A549 (cell line): ENCODE results near the gene MST1. TPM values are rescaled to one million over a fixed set of nuclear protein-coding genes. Genes with fewer than 3 reads are reported as not detected.

Experiments
- ATAC-seq, 2 experiments: fragments of 200-7000 bp in 1 of 2; fragments of >200 bp in 1 of 2; cut with Nextera tagmentation in 1 of 2; cut with Tn5 transposase in 1 of 2; 3 replicates each; pipeline versions ENCODE4 v1.8.0 to v1.9.1; 2018 to 2020; ENCODE audit warnings: mild to moderate bottlenecking in 1 of 2, moderate library complexity in 1 of 2
- CTCF ChIA-PET: fragments of 300-600 bp; sonication (Branson Sonifier 250); formaldehyde crosslinking; extraction: SDS; loops from one replicate; lab custom pipeline; 2021; ENCODE audit warnings: antibody characterized with exemption, inconsistent platforms; lab: Yijun Ruan, JAX
- POLR2A ChIA-PET: fragments of 350-600 bp; formaldehyde crosslinking; extraction: SDS; loops from one replicate; lab custom pipeline; 2021; ENCODE audit warnings: antibody characterized with exemption, inconsistent platforms; lab: Yijun Ruan, JAX
- DNase-seq, 2 experiments: peaks; one replicate each; pipeline versions ENCODE4 v3.0.0 to v3.0.0-alpha.2; 2011 to 2016; ENCODE audit warnings: low read depth in 1 of 2, low spot score in 1 of 2
- FAIRE-seq: peaks from 2 replicates; lab custom pipeline; 2011; peaks lifted over from hg19 to GRCh38; lab: Jason Lieb, UNC
- H3K27ac ChIP-seq, 2 experiments: fragments of >200 bp; sonication (Bioruptor Twin); formaldehyde crosslinking; 3 replicates each; pipeline ENCODE4 v1.5.1; 2016 to 2017
- H3K4me1 ChIP-seq: fragments of >200 bp; sonication (Bioruptor Twin); formaldehyde crosslinking; 3 replicates; pipeline ENCODE4 v1.6.1; 2016
- H3K4me2 ChIP-seq: fragments of >200 bp; sonication (Bioruptor Twin); formaldehyde crosslinking; 3 replicates; pipeline ENCODE4 v1.6.1; 2016
- H3K4me3 ChIP-seq: fragments of >200 bp; sonication (Bioruptor Twin); formaldehyde crosslinking; 3 replicates; pipeline ENCODE4 v1.5.1; 2016
- H3K9me3 ChIP-seq: fragments of >200 bp; sonication (Bioruptor Twin); formaldehyde crosslinking; 3 replicates; pipeline ENCODE4 v1.6.1; 2016
- BCL3 ChIP-seq: fragments of >200 bp; sonication (Bioruptor Twin); formaldehyde crosslinking; IDR thresholded peaks from 3 replicates; pipeline ENCODE4 v1.6.1; 2016
- CBX8 ChIP-seq: fragments of 200-600 bp; sonication (generic); IDR thresholded peaks from 2 replicates; pipeline ENCODE4 v1.6.1; 2016
- CHD2 ChIP-seq: fragments of 150-350 bp; IDR thresholded peaks from 2 replicates; pipeline ENCODE4 v1.6.1; 2014; ENCODE audit warnings: low read length; ENCODE audit not compliant: partially characterized antibody
- CTCF ChIP-seq: fragments of >200 bp; sonication (Bioruptor Twin); formaldehyde crosslinking; IDR thresholded peaks from 3 replicates; pipeline ENCODE4 v1.5.1; 2016
- ELK1 ChIP-seq: fragments of 150-350 bp; IDR thresholded peaks from 2 replicates; pipeline ENCODE4 v1.6.1; 2014; ENCODE audit warnings: low read depth, mild to moderate bottlenecking, low read length
- FOSL2 ChIP-seq, 2 experiments: fragments of 450-650 bp in 1 of 2; fragments of >200 bp in 1 of 2; sonication (Bioruptor Twin) in 1 of 2; formaldehyde crosslinking; IDR thresholded peaks; 2 replicates each; pipeline versions ENCODE4 v1.5.0 to v1.6.1; 2016 to 2020; ENCODE audit warnings: mild to moderate bottlenecking in 1 of 2, moderate library complexity in 1 of 2
- MAZ ChIP-seq: fragments of 150-350 bp; IDR thresholded peaks from 2 replicates; pipeline ENCODE4 v1.6.1; 2014; ENCODE audit warnings: antibody characterized with exemption, low read depth, low read length, borderline replicate concordance
- MYC ChIP-seq: IDR thresholded peaks from 2 replicates; pipeline ENCODE4 v1.6.1; 2012; ENCODE audit warnings: mild to moderate bottlenecking, inconsistent platforms, low read length, improper control_type of control experiment, borderline replicate concordance
- NFE2L2 ChIP-seq: fragments of 150-350 bp; conservative IDR thresholded peaks from 2 replicates; pipeline ENCODE4 v1.6.1; 2014; ENCODE audit warnings: low read length
- NPAS2 ChIP-seq: fragments of 250-450 bp; sonication (Bioruptor Pico); IDR thresholded peaks from 2 replicates; pipeline ENCODE4 v1.8.0; 2022; ENCODE audit warnings: mild to moderate bottlenecking, moderate library complexity, borderline replicate concordance
- PHF8 ChIP-seq: fragments of 200-600 bp; sonication (generic); IDR thresholded peaks from 2 replicates; pipeline ENCODE4 v1.6.1; 2016; ENCODE audit warnings: low read depth, mild to moderate bottlenecking, antibody characterized with exemption, moderate library complexity, borderline replicate concordance
- POLR2AphosphoS2 ChIP-seq: conservative IDR thresholded peaks from 2 replicates; pipeline ENCODE4 v1.6.1; 2012; ENCODE audit warnings: low read length, improper control_type of control experiment, inconsistent platforms
- RARB ChIP-seq: fragments of 250-450 bp; sonication (Bioruptor Pico); IDR thresholded peaks from 2 replicates; pipeline ENCODE4 v1.8.0; 2021; ENCODE audit warnings: mild to moderate bottlenecking, moderate library complexity
- RCOR1 ChIP-seq: fragments of 150-350 bp; IDR thresholded peaks from 2 replicates; pipeline ENCODE4 v1.6.1; 2014; ENCODE audit warnings: antibody characterized with exemption, low read length, low read depth
- RFX5 ChIP-seq: fragments of 450-650 bp; IDR thresholded peaks from 2 replicates; pipeline ENCODE4 v1.7.1; 2014; ENCODE audit warnings: antibody characterized with exemption, mild to moderate bottlenecking, moderate library complexity
- ZC3H11A ChIP-seq: fragments of 450-650 bp; IDR thresholded peaks from 2 replicates; pipeline ENCODE4 v1.6.1; 2014; ENCODE audit warnings: antibody characterized with exemption, mild to moderate bottlenecking
- ZNF302 ChIP-seq: fragments of 250-450 bp; sonication (Bioruptor Pico); IDR thresholded peaks from 2 replicates; pipeline ENCODE4 v1.9.0; 2021; ENCODE audit warnings: inconsistent platforms, mild to moderate bottlenecking, moderate library complexity
- WGBS: methylation state at CpG from one replicate; pipeline ENCODE4 v1.1.6; 2017; ENCODE audit errors: missing lambda C conversion rate; 5-methylcytosine and 5-hydroxymethylcytosine counted together
- polyA plus RNA-seq, 4 experiments: library from polyadenylated mRNA; depleted of rRNA in 3 of 4; stranded (reverse); fragments of >200 nt; fragmentation: RNase III in 1 of 4; extraction: RNeasy Plus Mini Kit Qiagen cat#74134 plus additional on column Dnase treatment in 1 of 4; gene quantifications; 2 replicates in 3 of 4; 3 replicates in 1 of 4; pipeline ENCODE4 v1.2.3, GENCODE V29; 2011 to 2017
- TF ChIP-seq, protein P1 (sequence below): fragments of 250-450 bp; sonication (Bioruptor Pico); IDR thresholded peaks from 2 replicates; pipeline ENCODE4 v1.5.0; 2021; ENCODE audit warnings: mild to moderate bottlenecking, moderate library complexity, borderline replicate concordance

MST1 gene
- polyA plus RNA-seq, 2 of the 4 experiments (the other 2 are of a cell fraction) = 3.6 to 4.9 TPM

GRCh38 chr3:49669352-49669751 is 19.9 kb downstream of the MST1 start:
- POLR2A ChIA-PET = interaction anchor here (1.5 kb wide), 1 partner anchor 130 kb away, joined by 4 read pairs; no protein-coding TSS in a partner anchor
- no peak for TF ChIP-seq MYC
- TF ChIP-seq, all 56 proteins: peak for 0
- Histone ChIP-seq H3K27ac (peak overlapping the region in 1 of 2 experiments; percentile 67; a peak in 3 of 6 replicates), H3K4me3 (no peak overlapping the region), H3K4me2 (peak overlapping the region; percentile 70), H3K4me1 (peaks cover 26% of the 10 kb centered on the region), H3K9me3 (no peaks in the 10 kb centered on the region)
- DNase-seq = no peak
- ATAC-seq = no peak
- CTCF ChIA-PET = interaction anchor here (1.0 to 5.4 kb wide), 3 partner anchors 13 to 131 kb away, joined by 4 to 210 read pairs (median 26); partner anchors contain the start of gene BSN
- no CpG with 5 or more reads among the region's 3 CpGs for WGBS
- no peak for FAIRE-seq

DNA sequence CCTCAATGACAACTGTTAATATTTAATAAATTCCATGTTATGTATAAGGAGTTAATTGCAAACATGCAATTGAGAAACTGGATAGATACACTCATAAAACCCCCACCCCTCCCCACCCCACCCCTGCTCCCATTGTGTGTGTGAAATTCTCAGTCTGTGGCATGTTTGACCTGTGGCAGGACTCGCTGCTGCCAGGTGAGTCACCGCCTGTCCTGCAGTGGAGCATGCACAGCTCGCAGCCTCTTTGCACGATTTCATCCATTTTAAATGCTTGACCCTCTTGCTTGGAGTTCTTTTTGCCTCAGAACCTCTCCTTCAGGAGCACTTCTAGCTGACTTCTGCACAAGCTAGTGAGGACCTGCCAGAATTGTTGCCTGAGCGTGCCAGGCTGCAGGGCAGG is 20.4 kb downstream of the MST1 start:
- Histone ChIP-seq H3K4me2 (peak overlapping the region; percentile 70), H3K27ac (peak overlapping the region in 1 of 2 experiments; percentile 67; a peak in 3 of 6 replicates), H3K4me1 (peaks cover 26% of the 10 kb centered on the region), H3K9me3 (no peaks in the 10 kb centered on the region), H3K4me3 (no peak overlapping the region)
- ChIA-PET CTCF (interaction anchor here (1.0 to 5.4 kb wide), 3 partner anchors 12 to 130 kb away, joined by 4 to 210 read pairs (median 26); partner anchors contain the start of gene BSN), POLR2A (interaction anchor here (1.5 kb wide), 1 partner anchor 129 kb away, joined by 4 read pairs; no protein-coding TSS in a partner anchor)
- FAIRE-seq = no peak
- WGBS = 19% methylated on average over 5 of the region's 5 CpGs
- ATAC-seq = no peak
- no peak for TF ChIP-seq FOSL2 (IDR thresholded peaks at IDR 0.05)
- TF ChIP-seq FOSL2 (CRISPR knock-in tag; IDR thresholded peaks at IDR 0.05) = 0 out of 2 replicates have a peak, but pooled peaks have one; percentile 3
- TF ChIP-seq ZNF302 (CRISPR knock-in tag) = no peak
- DNase-seq = peak; percentile 27 to 28

DNA sequence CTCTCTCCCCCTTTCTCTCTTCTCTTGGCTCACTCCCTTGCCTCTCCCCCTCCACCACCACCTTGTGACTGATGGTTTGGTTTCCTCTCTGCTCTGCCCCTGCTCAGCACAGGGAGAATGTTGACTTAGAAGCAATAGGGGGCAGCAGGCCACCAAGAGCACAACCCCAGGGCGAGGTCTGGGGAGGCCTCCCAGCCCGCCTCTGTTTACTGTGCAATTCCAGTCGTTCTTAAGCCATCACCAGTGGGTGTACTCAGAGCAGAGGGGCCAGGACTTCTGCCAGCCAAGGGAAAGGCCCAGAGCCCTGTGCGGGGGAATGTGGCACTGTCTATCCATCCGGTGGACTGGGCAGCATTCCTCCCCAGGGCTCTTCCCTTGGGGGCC is 20.9 kb downstream of the MST1 start:
- POLR2A ChIA-PET = no interaction called here
- Histone ChIP-seq H3K4me1 (peaks cover 26% of the 10 kb centered on the region), H3K27ac (peak overlapping the region in 1 of 2 experiments; percentile 67; a peak in 3 of 6 replicates), H3K4me2 (peak overlapping the region; percentile 70), H3K9me3 (no peaks in the 10 kb centered on the region), H3K4me3 (0 out of 3 replicates have a peak overlapping the region, but pooled peaks have one; percentile 13)
- WGBS = 0% methylated on average over 2 of the region's 5 CpGs
- CTCF ChIA-PET = interaction anchor here (1.0 to 5.4 kb wide), 2 partner anchors 130 to 131 kb away, joined by 3 to 210 read pairs; no protein-coding TSS in a partner anchor
- ATAC-seq = peak in 1 of 2 experiments; percentile 43; a peak in 3 of 6 replicates
- peak; percentile 21 to 50 for DNase-seq
- no peak for FAIRE-seq
- TF ChIP-seq NPAS2 (CRISPR knock-in tag) (no peak), FOSL2 (IDR thresholded peaks at IDR 0.05) (no peak), FOSL2 (CRISPR knock-in tag; IDR thresholded peaks at IDR 0.05) (no peak), RCOR1 (no peak), ELK1 (no peak), MAZ (no peak), POLR2AphosphoS2 (no peak), RFX5 (no peak), BCL3 (no peak), CTCF (no peak), RARB (CRISPR knock-in tag) (no peak), CBX8 (no peak), ZC3H11A (no peak), CHD2 (no peak), PHF8 (no peak), NFE2L2 (no peak)
- TF ChIP-seq, protein P1, sequence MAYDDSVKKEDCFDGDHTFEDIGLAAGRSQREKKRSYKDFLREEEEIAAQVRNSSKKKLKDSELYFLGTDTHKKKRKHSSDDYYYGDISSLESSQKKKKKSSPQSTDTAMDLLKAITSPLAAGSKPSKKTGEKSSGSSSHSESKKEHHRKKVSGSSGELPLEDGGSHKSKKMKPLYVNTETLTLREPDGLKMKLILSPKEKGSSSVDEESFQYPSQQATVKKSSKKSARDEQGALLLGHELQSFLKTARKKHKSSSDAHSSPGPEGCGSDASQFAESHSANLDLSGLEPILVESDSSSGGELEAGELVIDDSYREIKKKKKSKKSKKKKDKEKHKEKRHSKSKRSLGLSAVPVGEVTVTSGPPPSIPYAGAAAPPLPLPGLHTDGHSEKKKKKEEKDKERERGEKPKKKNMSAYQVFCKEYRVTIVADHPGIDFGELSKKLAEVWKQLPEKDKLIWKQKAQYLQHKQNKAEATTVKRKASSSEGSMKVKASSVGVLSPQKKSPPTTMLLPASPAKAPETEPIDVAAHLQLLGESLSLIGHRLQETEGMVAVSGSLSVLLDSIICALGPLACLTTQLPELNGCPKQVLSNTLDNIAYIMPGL (CRISPR knock-in tag) = no peak
